B cell (primary cell): ENCODE measurements around the gene RTTN. TPM values are rescaled to one million over a fixed set of nuclear protein-coding genes. Genes with fewer than 3 reads are reported as not detected.

Source experiments
- ATAC-seq: fragments of 200-7000 bp; cut with Tn5 transposase; one replicate; pipeline ENCODE4 v1.10.0; 2021; ENCODE audit warnings: low read depth, mild to moderate bottlenecking, moderate number of reproducible peaks, moderate library complexity
- CTCF ChIA-PET: fragments of 350-600 bp; sonication (Branson Sonifier 250); formaldehyde crosslinking; loops from one replicate; lab custom pipeline; 2021; ENCODE audit warnings: antibody characterized with exemption, inconsistent platforms; lab: Charles Lee
- POLR2A ChIA-PET: fragments of 350-600 bp; sonication (Branson Sonifier 250); formaldehyde crosslinking; loops from one replicate; lab custom pipeline; 2021; ENCODE audit warnings: antibody characterized with exemption; lab: Charles Lee
- DNase-seq: peaks from one replicate; pipeline ENCODE4 v3.0.0; 2013
- H2AFZ ChIP-seq: 2 replicates; pipeline ENCODE4 v1.6.1; 2012; ENCODE audit warnings: mild to moderate bottlenecking, low read depth, low read length; ENCODE audit not compliant: insufficient read depth, poor library complexity, severe bottlenecking
- H3K27ac ChIP-seq, 2 donors: 1 replicate in 1 of 2; 2 replicates in 1 of 2; pipeline ENCODE4 v1.5.1; 2012 to 2013; ENCODE audit warnings: low read length in 2 of 2, mild to moderate bottlenecking in 2 of 2, moderate library complexity in 1 of 2
- H3K27me3 ChIP-seq, 4 experiments: fragments of 200-600 bp in 1 of 4; sonication (generic) in 1 of 4; replicated peaks in 1 of 4; 1 replicate in 2 of 4; 2 replicates in 2 of 4; pipeline versions ENCODE4 v1.6.1 to v1.7.0; 2013 to 2016; ENCODE audit warnings: low read length in 3 of 4, mild to moderate bottlenecking in 2 of 4, mixed read lengths in 1 of 4, moderate library complexity in 1 of 4; ENCODE audit not compliant: insufficient read depth in 4 of 4, control insufficient read depth in 3 of 4; ENCODE audit errors: control extremely low read depth in 1 of 4
- H3K36me3 ChIP-seq, 2 experiments: replicated peaks in 1 of 2; 1 replicate in 1 of 2; 2 replicates in 1 of 2; pipeline versions ENCODE4 v1.6.1 to v1.7.1; 2013; ENCODE audit warnings: low read length in 1 of 2; ENCODE audit not compliant: insufficient read depth in 2 of 2, control insufficient read depth in 1 of 2; ENCODE audit errors: control extremely low read depth in 1 of 2, extremely low read depth in 1 of 2
- H3K4me1 ChIP-seq, 2 donors: fragments of 200-600 bp in 1 of 2; sonication (generic) in 1 of 2; 1 replicate in 1 of 2; 2 replicates in 1 of 2; pipeline versions ENCODE4 v1.5.1 to v1.6.1; 2013 to 2017; ENCODE audit warnings: low read length in 2 of 2; ENCODE audit not compliant: control insufficient read depth in 2 of 2, insufficient read depth in 2 of 2
- H3K4me2 ChIP-seq: replicated peaks from 2 replicates; pipeline ENCODE3; 2012; ENCODE audit warnings: mild to moderate bottlenecking, low read depth, low read length; ENCODE audit not compliant: poor library complexity, severe bottlenecking
- H3K4me3 ChIP-seq, 5 experiments: fragments of 200-600 bp in 1 of 5; sonication (generic) in 1 of 5; 1 replicate in 3 of 5; 2 replicates in 2 of 5; pipeline versions ENCODE4 v1.5.1 to v1.7.0; 2011 to 2016; ENCODE audit warnings: low read length in 4 of 5, mild to moderate bottlenecking in 4 of 5, low read depth in 2 of 5, control low read depth in 1 of 5, moderate library complexity in 1 of 5; ENCODE audit not compliant: insufficient read depth in 1 of 5; ENCODE audit errors: control extremely low read depth in 1 of 5, extremely low read depth in 1 of 5
- H3K79me2 ChIP-seq: fragments of 200-600 bp; sonication (generic); one replicate; pipeline ENCODE4 v1.6.0; 2016; ENCODE audit warnings: low read length; ENCODE audit not compliant: control insufficient read depth, insufficient read depth
- H3K9ac ChIP-seq: fragments of 200-600 bp; sonication (generic); 2 replicates; pipeline ENCODE4 v1.6.1; 2017; ENCODE audit warnings: mild to moderate bottlenecking, low read length, moderate library complexity
- H3K9me3 ChIP-seq, 3 donors: one replicate each; pipeline versions ENCODE4 v1.6.1 to v1.7.1; 2013; ENCODE audit warnings: low read length in 2 of 3; ENCODE audit not compliant: control insufficient read depth in 2 of 3, insufficient read depth in 1 of 3; ENCODE audit errors: control extremely low read depth in 1 of 3
- H4K20me1 ChIP-seq: 2 replicates; pipeline ENCODE4 v1.6.0; 2012; ENCODE audit warnings: mild to moderate bottlenecking, low read length; ENCODE audit not compliant: insufficient read depth, control insufficient read depth, poor library complexity, severe bottlenecking
- H3K27ac Mint-ChIP-seq: one replicate; pipeline ENCODE4 v1.8.0; 2021; ENCODE audit warnings: mixed read lengths
- H3K27me3 Mint-ChIP-seq: one replicate; pipeline ENCODE4 v1.8.0; 2021; ENCODE audit warnings: mixed read lengths
- H3K4me1 Mint-ChIP-seq: one replicate; pipeline ENCODE4 v1.8.0; 2021; ENCODE audit warnings: mixed read lengths
- H3K4me3 Mint-ChIP-seq: one replicate; pipeline ENCODE4 v1.8.0; 2021; ENCODE audit warnings: mixed read lengths
- H3K9me3 Mint-ChIP-seq: one replicate; pipeline ENCODE4 v1.8.0; 2022; ENCODE audit warnings: mixed read lengths; ENCODE audit not compliant: insufficient read depth
- CTCF ChIP-seq: fragments of 200-600 bp; IDR thresholded peaks from one replicate; pipeline ENCODE4 v1.8.0; 2022; ENCODE audit warnings: antibody characterized with exemption, mild to moderate bottlenecking
- EZH2 ChIP-seq: IDR thresholded peaks from 2 replicates; pipeline ENCODE4 v1.6.1; 2012; ENCODE audit warnings: borderline replicate concordance, low read depth, mild to moderate bottlenecking, moderate library complexity, low read length; ENCODE audit not compliant: insufficient read depth, poor library complexity, severe bottlenecking
- WGBS: methylation state at CpG from one replicate; pipeline ENCODE4 v1.1.5; 2013; ENCODE audit warnings: missing lambda C conversion rate; ENCODE audit not compliant: insufficient coverage; 5-methylcytosine and 5-hydroxymethylcytosine counted together
- intact Hi-C: fragments of 100-400 bp; cut with micrococcal nuclease; formaldehyde crosslinking; loops from one replicate; pipeline ENCODE4 v1.10.0; 2022
- polyA plus RNA-seq: library from polyadenylated mRNA; depleted of rRNA; stranded (reverse); fragments of >200 nt; gene quantifications from 2 replicates; pipeline ENCODE4 v1.2.3, GENCODE V29; 2012
- total RNA-seq, 2 donors: library from RNA; stranded (reverse); fragments of 120-200 nt in 1 of 2; gene quantifications; 1 replicate in 1 of 2; 2 replicates in 1 of 2; pipeline versions ENCODE4 v1.2.3 to v1.2.4, GENCODE V29; 2013 to 2022

RTTN gene
- total and polyA plus RNA-seq, 2 donors (not counting 1 experiment from before 2014, with no cell fraction given): 10.0 to 41.2 TPM

GRCh38 chr18:70041459-70042050, 163.9 kb downstream of the RTTN start:
- H3K9me3 Mint-ChIP-seq: no peaks in the 10 kb centered on the region
- CTCF ChIA-PET: no interaction called here
- H3K79me2 ChIP-seq: no peaks in the 10 kb centered on the region

More at GRCh38 chr18:70041459-70042050, 163.9 kb downstream of the RTTN start:
- Histone ChIP-seq H3K36me3 (no peaks in the 10 kb centered on the region), H3K27ac (no peak overlapping the region), H2AFZ (no peak overlapping the region), H3K27me3 (no peaks in the 10 kb centered on the region), H3K4me1 (peaks cover 4 to 8% of the 10 kb centered on the region in 2 donors), H3K9ac (no peak overlapping the region), H3K4me3 (no peak overlapping the region), H4K20me1 (no peaks in the 10 kb centered on the region), H3K4me2 (no peak overlapping the region), H3K9me3 (no peaks in the 10 kb centered on the region)
- Mint-ChIP-seq H3K4me1 (peaks cover 8% of the 10 kb centered on the region), H3K4me3 (no peak overlapping the region), H3K27ac (no peak overlapping the region), H3K27me3 (no peaks in the 10 kb centered on the region)
- TF ChIP-seq EZH2: no peak
- TF ChIP-seq CTCF: no peak
- DNase-seq (no peak), ATAC-seq (no peak)
- intact Hi-C loops: no loop called here
- POLR2A ChIA-PET: no interaction called here
- WGBS: 67% methylated on average over 1 of the region's 4 CpGs
